HepG2 (cell line): ENCODE measurements around the gene ITGAV. TPM values are rescaled to one million over a fixed set of nuclear protein-coding genes. Genes with fewer than 3 reads are reported as not detected.

Source experiments
- ATF3 ChIP-seq: sonication (generic); formaldehyde crosslinking; IDR thresholded peaks from 2 replicates; pipeline ENCODE4 v1.4.0; 2020; ENCODE audit warnings: missing genetic modification reagents
- MAFG ChIP-seq: sonication (generic); formaldehyde crosslinking; IDR thresholded peaks from 2 replicates; pipeline ENCODE4 v1.5.1; 2020; ENCODE audit warnings: mild to moderate bottlenecking, missing genetic modification reagents
- MTA1 ChIP-seq: sonication (generic); formaldehyde crosslinking; IDR thresholded peaks from 2 replicates; pipeline ENCODE4 v1.4.0; 2020; ENCODE audit warnings: missing genetic modification reagents, mild to moderate bottlenecking, borderline replicate concordance
- NCOA2 ChIP-seq: sonication (generic); formaldehyde crosslinking; IDR thresholded peaks from 2 replicates; pipeline ENCODE4 v1.8.0; 2022; ENCODE audit warnings: inconsistent platforms
- PRMT3 ChIP-seq: sonication (generic); formaldehyde crosslinking; IDR thresholded peaks from 2 replicates; pipeline ENCODE4 v1.8.1; 2022; ENCODE audit warnings: low read depth, mild to moderate bottlenecking, moderate library complexity, missing genetic modification reagents, borderline replicate concordance
- SAP130 ChIP-seq: IDR thresholded peaks from 2 replicates; pipeline ENCODE4 v1.6.1; 2016; ENCODE audit warnings: low read depth
- SKI ChIP-seq: fragments of 450-650 bp; IDR thresholded peaks from one replicate; pipeline ENCODE4 v1.6.1; 2018; ENCODE audit warnings: mild to moderate bottlenecking; ENCODE audit not compliant: partially characterized antibody
- SNAPC4 ChIP-seq: sonication (generic); formaldehyde crosslinking; IDR thresholded peaks from 2 replicates; pipeline ENCODE4 v1.4.0; 2020; ENCODE audit warnings: mild to moderate bottlenecking, missing genetic modification reagents
- SOX5 ChIP-seq: IDR thresholded peaks from 2 replicates; pipeline ENCODE4 v1.6.1; 2016; ENCODE audit warnings: borderline replicate concordance
- TEAD2 ChIP-seq: sonication (generic); formaldehyde crosslinking; IDR thresholded peaks from 2 replicates; pipeline ENCODE4 v1.9.0; 2021; ENCODE audit warnings: missing genetic modification reagents
- ZBTB3 ChIP-seq: sonication (generic); formaldehyde crosslinking; IDR thresholded peaks from 2 replicates; pipeline ENCODE4 v1.4.0; 2020; ENCODE audit warnings: low read depth, mild to moderate bottlenecking, moderate library complexity, missing genetic modification reagents, borderline replicate concordance
- ZC3H13 ChIP-seq: sonication (generic); formaldehyde crosslinking; IDR thresholded peaks from 2 replicates; pipeline ENCODE4 v1.8.1; 2023; ENCODE audit warnings: mild to moderate bottlenecking, missing genetic modification reagents, moderate library complexity
- ZNF335 ChIP-seq: sonication (generic); formaldehyde crosslinking; IDR thresholded peaks from 2 replicates; pipeline ENCODE4 v1.4.0; 2020; ENCODE audit warnings: missing genetic modification reagents
- ZNF678 ChIP-seq: sonication (generic); formaldehyde crosslinking; IDR thresholded peaks from 2 replicates; pipeline ENCODE4 v1.4.0; 2020; ENCODE audit warnings: mild to moderate bottlenecking, missing genetic modification reagents
- ZNF766 ChIP-seq: sonication (generic); formaldehyde crosslinking; IDR thresholded peaks from 2 replicates; pipeline ENCODE4 v1.5.0; 2020; ENCODE audit warnings: missing genetic modification reagents, borderline replicate concordance
- polyA plus RNA-seq, 8 experiments: library from polyadenylated mRNA; depleted of rRNA in 3 of 8; stranded (reverse) in 7 of 8; unstranded in 1 of 8; fragments of >200 nt; fragmentation: Illumina TruSeq in 4 of 8; extraction: Trizol in 4 of 8; gene quantifications; 2 replicates each; pipeline versions ENCODE4 v1.2.1 to v1.2.3, GENCODE V29; 2011 to 2016; ENCODE audit warnings: low read depth in 4 of 8, missing spikeins in 1 of 8, mixed read lengths in 1 of 8; ENCODE audit not compliant: insufficient read depth in 1 of 8
- total RNA-seq, 5 experiments: library from RNA; depleted of rRNA; stranded (reverse); fragments of >200 nt; fragmentation: Illumina TruSeq; extraction: Trizol; gene quantifications; 2 replicates each; pipeline ENCODE4 v1.2.3, GENCODE V29; 2016; ENCODE audit warnings: low read depth in 1 of 5
- TF ChIP-seq, protein P1 (sequence below): sonication (generic); formaldehyde crosslinking; IDR thresholded peaks from 2 replicates; pipeline ENCODE4 v1.5.0; 2020; ENCODE audit warnings: missing genetic modification reagents
- TF ChIP-seq, protein P2 (sequence below): sonication (generic); formaldehyde crosslinking; conservative IDR thresholded peaks from 2 replicates; pipeline ENCODE4 v1.4.0; 2020; ENCODE audit warnings: missing genetic modification reagents
- TF ChIP-seq, protein P3 (sequence below): IDR thresholded peaks from 2 replicates; pipeline ENCODE4 v1.6.1; 2016; ENCODE audit warnings: low read depth
- TF ChIP-seq, protein P4 (sequence below): sonication (generic); formaldehyde crosslinking; IDR thresholded peaks from 2 replicates; pipeline ENCODE4 v1.4.0; 2020; ENCODE audit warnings: missing genetic modification reagents, borderline replicate concordance

Gene ITGAV
- total and polyA plus RNA-seq, 2 of the 13 experiments (the other 11 are each of a cell fraction or from before 2014, with no cell fraction given): 59.1 to 60.4 TPM

GRCh38 chr2:186544255-186544675 is 45.6 kb upstream of the ITGAV start (continued):
- TF ChIP-seq, protein P1, sequence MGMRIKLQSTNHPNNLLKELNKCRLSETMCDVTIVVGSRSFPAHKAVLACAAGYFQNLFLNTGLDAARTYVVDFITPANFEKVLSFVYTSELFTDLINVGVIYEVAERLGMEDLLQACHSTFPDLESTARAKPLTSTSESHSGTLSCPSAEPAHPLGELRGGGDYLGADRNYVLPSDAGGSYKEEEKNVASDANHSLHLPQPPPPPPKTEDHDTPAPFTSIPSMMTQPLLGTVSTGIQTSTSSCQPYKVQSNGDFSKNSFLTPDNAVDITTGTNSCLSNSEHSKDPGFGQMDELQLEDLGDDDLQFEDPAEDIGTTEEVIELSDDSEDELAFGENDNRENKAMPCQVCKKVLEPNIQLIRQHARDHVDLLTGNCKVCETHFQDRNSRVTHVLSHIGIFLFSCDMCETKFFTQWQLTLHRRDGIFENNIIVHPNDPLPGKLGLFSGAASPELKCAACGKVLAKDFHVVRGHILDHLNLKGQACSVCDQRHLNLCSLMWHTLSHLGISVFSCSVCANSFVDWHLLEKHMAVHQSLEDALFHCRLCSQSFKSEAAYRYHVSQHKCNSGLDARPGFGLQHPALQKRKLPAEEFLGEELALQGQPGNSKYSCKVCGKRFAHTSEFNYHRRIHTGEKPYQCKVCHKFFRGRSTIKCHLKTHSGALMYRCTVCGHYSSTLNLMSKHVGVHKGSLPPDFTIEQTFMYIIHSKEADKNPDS (CRISPR knock-in tag): no peak
- TF ChIP-seq PRMT3 (CRISPR knock-in tag) (no peak), TEAD2 (CRISPR knock-in tag) (no peak), ZC3H13 (CRISPR knock-in tag) (no peak), SAP130 (CRISPR knock-in tag) (peak; percentile 43; the same call in 1 of the 2 replicates), MTA1 (CRISPR knock-in tag) (no peak), ATF3 (CRISPR knock-in tag) (0 out of 2 replicates have a peak, but pooled peaks have one; percentile 59), NCOA2 (CRISPR knock-in tag) (peak; percentile 73), SOX5 (CRISPR knock-in tag) (peak; percentile 77; the same call in 1 of the 2 replicates), ZNF335 (CRISPR knock-in tag) (no peak), ZBTB3 (CRISPR knock-in tag) (no peak), SKI (no peak), SNAPC4 (CRISPR knock-in tag) (no peak), ZNF766 (CRISPR knock-in tag) (no peak), MAFG (CRISPR knock-in tag) (no peak), ZNF678 (CRISPR knock-in tag) (no peak)
- TF ChIP-seq, protein P2, sequence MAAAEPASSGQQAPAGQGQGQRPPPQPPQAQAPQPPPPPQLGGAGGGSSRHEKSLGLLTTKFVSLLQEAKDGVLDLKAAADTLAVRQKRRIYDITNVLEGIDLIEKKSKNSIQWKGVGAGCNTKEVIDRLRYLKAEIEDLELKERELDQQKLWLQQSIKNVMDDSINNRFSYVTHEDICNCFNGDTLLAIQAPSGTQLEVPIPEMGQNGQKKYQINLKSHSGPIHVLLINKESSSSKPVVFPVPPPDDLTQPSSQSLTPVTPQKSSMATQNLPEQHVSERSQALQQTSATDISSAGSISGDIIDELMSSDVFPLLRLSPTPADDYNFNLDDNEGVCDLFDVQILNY (CRISPR knock-in tag): no peak
- TF ChIP-seq, protein P3, sequence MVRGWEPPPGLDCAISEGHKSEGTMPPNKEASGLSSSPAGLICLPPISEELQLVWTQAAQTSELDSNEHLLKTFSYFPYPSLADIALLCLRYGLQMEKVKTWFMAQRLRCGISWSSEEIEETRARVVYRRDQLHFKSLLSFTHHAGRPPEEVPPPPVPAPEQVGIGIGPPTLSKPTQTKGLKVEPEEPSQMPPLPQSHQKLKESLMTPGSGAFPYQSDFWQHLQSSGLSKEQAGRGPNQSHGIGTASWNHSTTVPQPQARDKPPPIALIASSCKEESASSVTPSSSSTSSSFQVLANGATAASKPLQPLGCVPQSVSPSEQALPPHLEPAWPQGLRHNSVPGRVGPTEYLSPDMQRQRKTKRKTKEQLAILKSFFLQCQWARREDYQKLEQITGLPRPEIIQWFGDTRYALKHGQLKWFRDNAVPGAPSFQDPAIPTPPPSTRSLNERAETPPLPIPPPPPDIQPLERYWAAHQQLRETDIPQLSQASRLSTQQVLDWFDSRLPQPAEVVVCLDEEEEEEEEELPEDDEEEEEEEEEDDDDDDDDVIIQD (CRISPR knock-in tag): 0 out of 2 replicates have a peak, but pooled peaks have one; percentile 49
- TF ChIP-seq, protein P4, sequence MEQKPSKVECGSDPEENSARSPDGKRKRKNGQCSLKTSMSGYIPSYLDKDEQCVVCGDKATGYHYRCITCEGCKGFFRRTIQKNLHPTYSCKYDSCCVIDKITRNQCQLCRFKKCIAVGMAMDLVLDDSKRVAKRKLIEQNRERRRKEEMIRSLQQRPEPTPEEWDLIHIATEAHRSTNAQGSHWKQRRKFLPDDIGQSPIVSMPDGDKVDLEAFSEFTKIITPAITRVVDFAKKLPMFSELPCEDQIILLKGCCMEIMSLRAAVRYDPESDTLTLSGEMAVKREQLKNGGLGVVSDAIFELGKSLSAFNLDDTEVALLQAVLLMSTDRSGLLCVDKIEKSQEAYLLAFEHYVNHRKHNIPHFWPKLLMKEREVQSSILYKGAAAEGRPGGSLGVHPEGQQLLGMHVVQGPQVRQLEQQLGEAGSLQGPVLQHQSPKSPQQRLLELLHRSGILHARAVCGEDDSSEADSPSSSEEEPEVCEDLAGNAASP (CRISPR knock-in tag): no peak
